Lung (tissue), 12 donors: ENCODE results near the gene AGMAT. TPM values are rescaled to one million over a fixed set of nuclear protein-coding genes. Genes with fewer than 3 reads are reported as not detected.

Experiments
- ATAC-seq: fragments of 200-7000 bp; cut with Tn5 transposase; one replicate; pipeline ENCODE4 v1.9.1; 2020; ENCODE audit warnings: moderate number of reproducible peaks; ENCODE audit not compliant: insufficient read depth, low FRiP score
- DNase-seq, 3 donors: peaks; one replicate each; pipeline ENCODE4 v3.0.0-alpha.2; 2013 to 2017
- H3K27ac ChIP-seq, 2 donors: one replicate each; pipeline ENCODE4 v1.5.1; 2013; ENCODE audit warnings: mild to moderate bottlenecking in 2 of 2, moderate library complexity in 2 of 2, control low read depth in 1 of 2, inconsistent platforms in 1 of 2, low read depth in 1 of 2, low read length in 1 of 2
- H3K27me3 ChIP-seq, 3 donors: one replicate each; pipeline ENCODE4 v1.5.1; 2013; ENCODE audit warnings: low read length in 2 of 3; ENCODE audit not compliant: control insufficient read depth in 3 of 3, insufficient read depth in 3 of 3
- H3K36me3 ChIP-seq, 4 donors: one replicate each; pipeline ENCODE4 v1.5.1; 2013; ENCODE audit warnings: low read length in 4 of 4, mild to moderate bottlenecking in 1 of 4, moderate library complexity in 1 of 4; ENCODE audit not compliant: control insufficient read depth in 4 of 4, insufficient read depth in 4 of 4
- H3K4me1 ChIP-seq, 5 donors: one replicate each; pipeline ENCODE4 v1.5.1; 2013; ENCODE audit warnings: low read length in 5 of 5, mild to moderate bottlenecking in 2 of 5, moderate library complexity in 1 of 5; ENCODE audit not compliant: control insufficient read depth in 5 of 5, insufficient read depth in 5 of 5
- H3K4me3 ChIP-seq: one replicate; pipeline ENCODE4 v1.5.1; 2013; ENCODE audit warnings: mild to moderate bottlenecking, control low read depth, moderate library complexity
- H3K9ac ChIP-seq, 2 donors: one replicate each; pipeline ENCODE4 v1.5.1; 2013; ENCODE audit warnings: low read length in 2 of 2, control low read depth in 1 of 2; ENCODE audit not compliant: insufficient read depth in 1 of 2
- H3K9me3 ChIP-seq, 4 donors: one replicate each; pipeline ENCODE4 v1.5.1; 2013; ENCODE audit warnings: low read length in 3 of 4, mild to moderate bottlenecking in 1 of 4, moderate library complexity in 1 of 4; ENCODE audit not compliant: control insufficient read depth in 4 of 4, insufficient read depth in 3 of 4
- CTCF ChIP-seq: IDR thresholded peaks from 2 replicates; pipeline ENCODE4 v1.5.1; 2012; ENCODE audit warnings: mild to moderate bottlenecking; ENCODE audit errors: control extremely low read depth, extremely low read depth
- WGBS, 2 donors: extraction: QIAGEN DNeasy Blood & Tissue Kit; methylation state at CpG; one replicate each; pipeline ENCODE4 v1.1.7; 2013; 5-methylcytosine and 5-hydroxymethylcytosine counted together
- polyA plus RNA-seq, 2 donors: library from polyadenylated mRNA; stranded (reverse); fragments of 200-250 nt; gene quantifications; one replicate each; pipeline ENCODE4 v1.2.1, GENCODE V29; 2013
- total RNA-seq, 2 donors: library from RNA; depleted of rRNA in 1 of 2; stranded (reverse); fragments of >200 nt in 1 of 2; gene quantifications; one replicate each; pipeline ENCODE4 v1.2.1, GENCODE V29; 2014 to 2021
- donor health status: control.
- donor health status: control.
- donor health status: Bipolar disorder and iron deficiency.
- donor health status: healthy.
- donor health status: DM: yes; HTN: yes; CAD: no.

AGMAT gene
- total and polyA plus RNA-seq, 4 donors, result 0.08 to 0.46 (median 0.31) TPM

DNA sequence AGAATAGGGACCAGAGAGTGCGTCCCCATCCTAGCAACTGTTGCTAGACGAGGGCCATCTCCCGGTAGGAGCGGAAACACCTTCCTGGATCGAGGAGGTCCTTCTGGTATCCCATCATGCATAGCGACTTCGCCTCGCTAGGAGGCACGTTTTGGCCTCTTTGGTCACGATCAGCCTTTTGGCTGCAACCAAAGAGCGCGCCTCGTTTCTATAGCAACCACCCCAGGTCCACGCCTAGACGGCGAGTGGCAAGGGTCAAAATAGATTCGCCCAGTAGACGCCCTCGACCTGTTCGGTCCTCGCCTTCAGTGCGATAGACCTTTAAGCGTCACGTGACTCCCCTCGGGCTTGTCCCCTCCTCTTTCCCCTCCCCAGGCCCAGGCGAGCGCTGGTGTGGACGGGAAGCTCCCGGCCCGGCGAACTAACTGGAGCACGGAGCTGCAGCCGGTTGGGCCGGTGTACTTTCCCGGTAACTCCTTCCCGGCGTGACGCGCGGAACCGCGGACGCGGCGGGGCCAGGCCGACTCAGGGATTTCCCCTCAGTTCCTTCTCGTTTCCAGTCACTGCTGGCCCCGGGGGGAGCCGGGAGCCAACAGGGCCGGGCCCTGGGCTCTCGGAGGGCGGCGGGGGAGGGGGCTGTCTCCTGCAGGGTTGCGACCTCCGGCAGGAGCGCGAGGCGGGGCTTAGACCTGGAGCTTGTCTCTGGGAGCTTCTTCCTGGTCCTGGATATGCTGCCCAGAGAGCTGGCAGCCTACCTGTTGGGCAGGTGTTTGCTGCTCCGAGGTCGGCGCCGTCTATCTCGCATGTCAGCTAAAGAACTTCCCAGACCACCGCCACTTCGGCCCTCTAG is 58.1 kb downstream of the AGMAT start, which contains the start of gene DNAJC16:
Gene DNAJC16, plus strand, starts transcription at position 359 of the 850 bp plus-strand sequence. CDS start 2,258 bp downstream, outside the sequence.
- 0% methylated on average over 59 to 65 of the region's 65 CpGs for WGBS, 2 donors
- no peaks in the 10 kb centered on the region for H3K9me3 ChIP-seq
- ATAC-seq (peak; percentile 53), DNase-seq (peak; percentile 100)
- peak within 1 kb of the TSS; percentile 84 to 92 for H3K9ac ChIP-seq
- no peaks in the 10 kb centered on the region for H3K27me3 ChIP-seq
- H3K4me3 ChIP-seq, result peak within 1 kb of the TSS; percentile 78
- TF ChIP-seq CTCF, result peak; percentile 8
- H3K27ac ChIP-seq, result peak within 1 kb of the TSS; percentile 93 to 96
- peaks cover 0 to 6% (median 2%) of the 10 kb centered on the region in 4 donors for H3K36me3 ChIP-seq
- H3K4me1 ChIP-seq, result peaks cover 0 to 29% (median 11%) of the 10 kb centered on the region in 5 donors

- Histone ChIP-seq H3K4me1 (peaks cover 0 to 29% (median 11%) of the 10 kb centered on the region in 5 donors), H3K9ac (peak overlapping the region in 1 of 2 donors; percentile 7), H3K27ac (peak overlapping the region; percentile 43 to 71), H3K9me3 (no peaks in the 10 kb centered on the region), H3K27me3 (no peaks in the 10 kb centered on the region), H3K36me3 (peaks cover 0 to 6% (median 2%) of the 10 kb centered on the region in 4 donors), H3K4me3 (no peak overlapping the region)
- WGBS, 2 donors, result 17 to 19% methylated on average over 9 of the region's 9 CpGs
- TF ChIP-seq CTCF, result no peak
- no peak for DNase-seq
- no peak for ATAC-seq
Measured at GRCh38 chr1:15526021-15526489, 58.8 kb downstream of the AGMAT start.

- Histone ChIP-seq H3K4me1 (peaks cover 0 to 29% (median 11%) of the 10 kb centered on the region in 5 donors), H3K9me3 (no peaks in the 10 kb centered on the region), H3K27me3 (no peaks in the 10 kb centered on the region), H3K4me3 (peak overlapping the region; percentile 49), H3K9ac (peak overlapping the region in 1 of 2 donors; percentile 7), H3K36me3 (peaks cover 0 to 4% (median 0%) of the 10 kb centered on the region in 4 donors), H3K27ac (peak overlapping the region; percentile 74 to 96)
- ATAC-seq (no peak), DNase-seq (peak in 2 of 3 donors; percentile 18 to 59)
- 3 to 5% methylated on average over 38 to 40 of the region's 40 CpGs for WGBS, 2 donors
- TF ChIP-seq CTCF, result no peak
Measured at GRCh38 chr1:15525050-15526020, 59.5 kb downstream of the AGMAT start.
